Panc1 (cell line): Measurements from ENCODE around the gene TRIP4.

Source experiments
- POLR2AphosphoS5 ChIP-seq: IDR thresholded peaks from 2 replicates; pipeline ENCODE4 v1.6.1; 2012; ENCODE audit warnings: mild to moderate bottlenecking, low read depth, low read length, moderate library complexity
- REST ChIP-seq, 2 experiments: IDR thresholded peaks; 2 replicates each; pipeline ENCODE4 v1.6.1; 2011 to 2012; ENCODE audit warnings: low read depth in 2 of 2, control low read depth in 1 of 2, low read length in 1 of 2, mild to moderate bottlenecking in 1 of 2, moderate library complexity in 1 of 2; ENCODE audit not compliant: insufficient read depth in 1 of 2
- SIN3A ChIP-seq: IDR thresholded peaks from 2 replicates; pipeline ENCODE4 v1.6.1; 2012; ENCODE audit warnings: low read depth, mild to moderate bottlenecking, low read length, moderate library complexity, borderline replicate concordance; ENCODE audit not compliant: insufficient read depth
- TF ChIP-seq, protein P1 (sequence below): fragments of 450-650 bp; IDR thresholded peaks from 2 replicates; pipeline ENCODE4 v1.5.1; 2017; ENCODE audit warnings: mild to moderate bottlenecking

GRCh38 chr15:64383760-64384159 lies 3.9 kb upstream of the TRIP4 start:
- TF ChIP-seq, protein P1, sequence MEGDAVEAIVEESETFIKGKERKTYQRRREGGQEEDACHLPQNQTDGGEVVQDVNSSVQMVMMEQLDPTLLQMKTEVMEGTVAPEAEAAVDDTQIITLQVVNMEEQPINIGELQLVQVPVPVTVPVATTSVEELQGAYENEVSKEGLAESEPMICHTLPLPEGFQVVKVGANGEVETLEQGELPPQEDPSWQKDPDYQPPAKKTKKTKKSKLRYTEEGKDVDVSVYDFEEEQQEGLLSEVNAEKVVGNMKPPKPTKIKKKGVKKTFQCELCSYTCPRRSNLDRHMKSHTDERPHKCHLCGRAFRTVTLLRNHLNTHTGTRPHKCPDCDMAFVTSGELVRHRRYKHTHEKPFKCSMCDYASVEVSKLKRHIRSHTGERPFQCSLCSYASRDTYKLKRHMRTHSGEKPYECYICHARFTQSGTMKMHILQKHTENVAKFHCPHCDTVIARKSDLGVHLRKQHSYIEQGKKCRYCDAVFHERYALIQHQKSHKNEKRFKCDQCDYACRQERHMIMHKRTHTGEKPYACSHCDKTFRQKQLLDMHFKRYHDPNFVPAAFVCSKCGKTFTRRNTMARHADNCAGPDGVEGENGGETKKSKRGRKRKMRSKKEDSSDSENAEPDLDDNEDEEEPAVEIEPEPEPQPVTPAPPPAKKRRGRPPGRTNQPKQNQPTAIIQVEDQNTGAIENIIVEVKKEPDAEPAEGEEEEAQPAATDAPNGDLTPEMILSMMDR = no peak
- TF ChIP-seq SIN3A (no peak), REST (IDR thresholded peaks at IDR 0.05; ENCODE audit: insufficient read depth in 1 of 2, low read depth in 2 of 2, low read length in 1 of 2) (no peak), POLR2AphosphoS5 (no peak)
